ENCODE measurements around the gene ZNF76. TPM values are rescaled to one million over a fixed set of nuclear protein-coding genes. Genes with fewer than 3 reads are reported as not detected.
A peak's percentile ranks its signal among the peaks of the same experiment; 100 is the strongest.

The ZNF76 gene
- total RNA-seq, 1 donor from 2014 or later: 45.0 TPM

DNA sequence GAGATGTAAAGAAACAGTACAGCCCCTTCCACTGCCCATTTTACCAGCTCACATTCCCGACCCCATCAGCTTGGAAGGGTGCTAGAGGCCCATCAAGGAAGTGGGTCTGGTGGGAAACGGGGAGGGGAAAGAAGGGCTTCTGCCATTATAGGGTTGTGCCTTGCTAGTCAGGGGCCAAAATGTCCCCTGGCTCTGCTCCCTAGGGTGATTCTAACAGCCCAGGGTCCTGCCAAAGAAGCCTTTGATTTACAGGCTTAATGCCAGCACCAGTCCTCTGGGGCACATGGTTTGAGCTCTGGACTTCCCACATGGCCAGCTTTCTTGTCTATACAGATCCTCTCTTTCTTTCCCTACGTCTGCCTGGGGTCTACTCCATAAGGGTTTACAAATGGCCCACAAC is 10.6 kb upstream of the ZNF76 start:
- H3K4me3 Mint-ChIP-seq: no peak overlapping the region

DNA sequence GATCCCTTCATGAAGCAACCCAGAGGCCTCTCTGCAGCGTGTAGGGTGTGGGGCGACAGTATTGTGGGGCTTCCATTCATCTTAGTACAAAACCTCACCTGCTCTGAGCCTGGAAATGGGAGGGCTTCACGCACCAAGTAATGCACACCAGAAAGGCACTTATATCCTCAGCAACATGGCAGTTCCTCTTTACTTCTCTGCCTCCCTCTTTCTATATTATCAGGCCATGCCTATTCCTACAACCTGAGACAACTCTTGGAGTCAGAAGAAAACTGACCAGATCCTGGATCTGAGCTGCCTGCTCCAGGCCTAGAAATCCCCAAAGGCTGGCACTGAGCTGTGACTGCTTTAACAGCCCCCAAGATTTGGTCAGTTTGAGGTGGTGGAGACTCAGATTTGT is 7.6 kb upstream of the ZNF76 start:
- H3K9me3 Mint-ChIP-seq: no peaks in the 10 kb centered on the region
- TF ChIP-seq, protein P1, sequence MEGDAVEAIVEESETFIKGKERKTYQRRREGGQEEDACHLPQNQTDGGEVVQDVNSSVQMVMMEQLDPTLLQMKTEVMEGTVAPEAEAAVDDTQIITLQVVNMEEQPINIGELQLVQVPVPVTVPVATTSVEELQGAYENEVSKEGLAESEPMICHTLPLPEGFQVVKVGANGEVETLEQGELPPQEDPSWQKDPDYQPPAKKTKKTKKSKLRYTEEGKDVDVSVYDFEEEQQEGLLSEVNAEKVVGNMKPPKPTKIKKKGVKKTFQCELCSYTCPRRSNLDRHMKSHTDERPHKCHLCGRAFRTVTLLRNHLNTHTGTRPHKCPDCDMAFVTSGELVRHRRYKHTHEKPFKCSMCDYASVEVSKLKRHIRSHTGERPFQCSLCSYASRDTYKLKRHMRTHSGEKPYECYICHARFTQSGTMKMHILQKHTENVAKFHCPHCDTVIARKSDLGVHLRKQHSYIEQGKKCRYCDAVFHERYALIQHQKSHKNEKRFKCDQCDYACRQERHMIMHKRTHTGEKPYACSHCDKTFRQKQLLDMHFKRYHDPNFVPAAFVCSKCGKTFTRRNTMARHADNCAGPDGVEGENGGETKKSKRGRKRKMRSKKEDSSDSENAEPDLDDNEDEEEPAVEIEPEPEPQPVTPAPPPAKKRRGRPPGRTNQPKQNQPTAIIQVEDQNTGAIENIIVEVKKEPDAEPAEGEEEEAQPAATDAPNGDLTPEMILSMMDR (conservative IDR thresholded peaks at IDR 0.05): no peak
- H3K4me3 Mint-ChIP-seq: no peak overlapping the region
- H3K4me1 Mint-ChIP-seq: peaks cover 18% of the 10 kb centered on the region
- peak overlapping the region; percentile 4 for H3K27ac Mint-ChIP-seq (ENCODE audit: unreplicated experiment)
- no peaks in the 10 kb centered on the region for H3K27me3 Mint-ChIP-seq (ENCODE audit: low read depth)
- H3K36me3 Mint-ChIP-seq (ENCODE audit: low read depth): peaks cover 13% of the 10 kb centered on the region
- DNase-seq (ENCODE audit: low read depth, low spot score): no peak

More for the DNA sequence above, 10.6 kb upstream of the ZNF76 start:
- Mint-ChIP-seq H3K4me1 (peaks cover 14% of the 10 kb centered on the region), H3K27ac (ENCODE audit: unreplicated experiment) (peak overlapping the region; percentile 85), H3K9me3 (no peaks in the 10 kb centered on the region), H3K36me3 (ENCODE audit: low read depth) (peaks cover 28% of the 10 kb centered on the region), H3K27me3 (ENCODE audit: low read depth) (no peaks in the 10 kb centered on the region)
- DNase-seq (ENCODE audit: low read depth, low spot score): no peak
- TF ChIP-seq, protein P1 (conservative IDR thresholded peaks at IDR 0.05): no peak

DNA sequence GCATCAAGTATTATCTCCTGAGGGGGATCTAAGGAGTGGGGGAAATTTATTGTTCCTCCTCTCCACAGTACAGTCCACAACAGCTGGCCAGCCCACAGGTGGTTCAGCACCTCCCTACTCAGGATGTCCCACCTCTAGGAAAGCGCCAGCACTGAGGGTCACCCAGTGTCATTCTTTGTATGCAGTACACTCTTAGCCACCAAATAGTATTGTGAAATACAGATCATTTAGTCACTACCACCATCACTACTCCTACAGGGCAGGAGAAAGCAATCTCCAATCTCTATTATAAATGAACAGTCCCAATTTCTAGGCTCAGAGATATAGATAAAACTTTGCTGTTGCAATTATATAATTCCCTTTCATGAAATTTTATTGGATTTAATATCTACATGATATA is 6.3 kb upstream of the ZNF76 start:
- H3K4me1 Mint-ChIP-seq: peaks cover 24% of the 10 kb centered on the region
- H3K9me3 Mint-ChIP-seq: no peaks in the 10 kb centered on the region
- no peak for DNase-seq (ENCODE audit: low read depth, low spot score)
- TF ChIP-seq, protein P1 (conservative IDR thresholded peaks at IDR 0.05): no peak
- H3K27ac Mint-ChIP-seq (ENCODE audit: unreplicated experiment): no peak overlapping the region
- no peaks in the 10 kb centered on the region for H3K27me3 Mint-ChIP-seq (ENCODE audit: low read depth)
- peak overlapping the region; percentile 54 for H3K4me3 Mint-ChIP-seq
- peaks cover 13% of the 10 kb centered on the region for H3K36me3 Mint-ChIP-seq (ENCODE audit: low read depth)

DNA sequence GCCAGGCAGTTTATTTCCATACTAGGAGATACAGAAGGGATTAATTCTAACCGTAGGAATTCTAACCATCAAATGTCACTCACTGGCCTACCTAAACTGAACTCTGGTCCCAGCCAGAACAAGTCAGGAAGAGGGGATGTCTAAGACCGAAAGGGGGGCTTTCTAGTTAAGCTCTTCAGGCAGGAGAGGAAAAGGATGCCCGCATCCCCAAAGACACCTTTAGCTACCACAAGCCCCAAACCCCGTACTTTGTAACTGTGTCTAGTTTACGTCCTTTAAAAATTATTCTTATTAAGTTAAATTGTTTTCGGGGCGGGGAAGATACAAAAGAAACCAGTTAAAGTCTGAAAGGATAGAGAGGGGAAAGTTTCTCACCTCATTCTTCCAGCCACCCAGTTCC is 1.2 kb upstream of the ZNF76 start:
- Mint-ChIP-seq H3K4me3 (peak overlapping the region; percentile 99), H3K9me3 (no peaks in the 10 kb centered on the region), H3K36me3 (ENCODE audit: low read depth) (no peaks in the 10 kb centered on the region), H3K27me3 (ENCODE audit: low read depth) (no peaks in the 10 kb centered on the region), H3K4me1 (peaks cover 39% of the 10 kb centered on the region), H3K27ac (ENCODE audit: unreplicated experiment) (peak overlapping the region; percentile 97)
- TF ChIP-seq, protein P1 (conservative IDR thresholded peaks at IDR 0.05): no peak
- no peak for DNase-seq (ENCODE audit: low read depth, low spot score)

DNA sequence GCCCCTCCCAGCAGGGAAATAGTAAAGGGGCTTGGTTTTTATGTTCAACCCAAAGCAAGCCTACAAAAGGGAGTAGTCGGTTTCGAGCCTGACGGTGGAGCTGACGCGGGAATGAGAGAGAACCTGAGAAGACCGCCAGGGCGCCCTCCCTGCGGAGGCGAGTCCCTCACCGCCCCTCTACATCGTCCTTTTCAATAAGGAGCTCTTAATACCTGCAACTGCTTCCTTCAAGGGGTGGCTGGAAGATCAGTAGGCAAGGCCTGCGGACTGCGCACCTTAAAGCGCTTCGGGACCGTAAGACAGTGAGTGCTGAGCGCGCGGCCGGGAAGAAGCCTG is 709 bp upstream of the ZNF76 start:
- TF ChIP-seq, protein P1 (conservative IDR thresholded peaks at IDR 0.05): peak; percentile 40
- peak; percentile 41 for DNase-seq (ENCODE audit: low read depth, low spot score)
- Mint-ChIP-seq H3K4me1 (peaks cover 40% of the 10 kb centered on the region), H3K27ac (ENCODE audit: unreplicated experiment) (peak overlapping the region; percentile 97), H3K36me3 (ENCODE audit: low read depth) (no peaks in the 10 kb centered on the region), H3K27me3 (ENCODE audit: low read depth) (no peaks in the 10 kb centered on the region), H3K4me3 (peak overlapping the region; percentile 99), H3K9me3 (no peaks in the 10 kb centered on the region)

Measured in neural crest cell (in vitro differentiated cells).